DOHH2 (cell line): ENCODE data around the gene NFX1.

ENCODE experiments used
- H3F3A ChIP-seq: fragments of 200-600 bp; sonication (generic), shearing (Covaris generic); 2 replicates; pipeline ENCODE4 v1.6.0; 2016; ENCODE audit warnings: antibody characterized with exemption, mild to moderate bottlenecking; ENCODE audit not compliant: control insufficient read depth, insufficient read depth
- H3K27ac ChIP-seq: fragments of 200-600 bp; sonication (generic); 2 replicates; pipeline ENCODE4 v1.5.1; 2014; ENCODE audit warnings: low read depth, mild to moderate bottlenecking, low read length, moderate library complexity
- H3K27me3 ChIP-seq: fragments of 200-600 bp; sonication (generic); 2 replicates; pipeline ENCODE4 v1.6.1; 2014; ENCODE audit warnings: mild to moderate bottlenecking, low read length, mixed read lengths; ENCODE audit not compliant: control insufficient read depth
- H3K36me3 ChIP-seq: fragments of 200-600 bp; sonication (generic); 2 replicates; pipeline ENCODE4 v1.6.1; 2014; ENCODE audit warnings: mild to moderate bottlenecking, low read length, moderate library complexity, mixed read lengths; ENCODE audit not compliant: control insufficient read depth
- H3K4me1 ChIP-seq: fragments of 200-600 bp; sonication (generic); 2 replicates; pipeline ENCODE4 v1.6.1; 2014; ENCODE audit warnings: mild to moderate bottlenecking, low read length, mixed read lengths; ENCODE audit not compliant: control insufficient read depth
- H3K4me2 ChIP-seq: fragments of 200-600 bp; sonication (generic); 2 replicates; pipeline ENCODE4 v1.6.0; 2014; ENCODE audit warnings: mild to moderate bottlenecking, low read length, moderate library complexity
- H3K4me3 ChIP-seq: fragments of 200-600 bp; sonication (generic); 2 replicates; pipeline ENCODE4 v1.5.1; 2014; ENCODE audit warnings: mild to moderate bottlenecking, low read length, mixed read lengths
- H3K79me2 ChIP-seq: fragments of 200-600 bp; sonication (generic); 2 replicates; pipeline ENCODE4 v1.6.1; 2014; ENCODE audit warnings: mild to moderate bottlenecking, low read length, mixed read lengths; ENCODE audit not compliant: control insufficient read depth
- H3K9me2 ChIP-seq: fragments of 200-600 bp; sonication (generic); replicated peaks from 2 replicates; pipeline ENCODE4 v1.6.1; 2014; ENCODE audit warnings: mild to moderate bottlenecking, low read length, mixed read lengths; ENCODE audit not compliant: control insufficient read depth
- H3K9me3 ChIP-seq: fragments of 200-600 bp; sonication (generic); 2 replicates; pipeline ENCODE4 v1.6.1; 2014; ENCODE audit warnings: antibody characterized with exemption, low read length, mixed read lengths; ENCODE audit not compliant: control insufficient read depth, insufficient read depth
- H4K20me1 ChIP-seq: fragments of 200-600 bp; sonication (generic); 2 replicates; pipeline ENCODE4 v1.6.0; 2014; ENCODE audit warnings: low read depth, mild to moderate bottlenecking, antibody characterized with exemption, low read length, moderate library complexity; ENCODE audit not compliant: control insufficient read depth, insufficient read depth
- EZH2phosphoT487 ChIP-seq: fragments of 200-600 bp; sonication (generic); IDR thresholded peaks from 2 replicates; pipeline ENCODE4 v1.6.1; 2017; ENCODE audit warnings: borderline replicate concordance, mild to moderate bottlenecking, antibody characterized with exemption, low read length, moderate library complexity, mixed read lengths
- TF ChIP-seq, protein P1 (sequence below): fragments of 200-600 bp; sonication (generic); IDR thresholded peaks from one replicate; pipeline ENCODE4 v1.5.1; 2014; ENCODE audit warnings: antibody characterized with exemption, mild to moderate bottlenecking, low read depth, low read length; ENCODE audit not compliant: poor library complexity, severe bottlenecking

NFX1 gene

DNA sequence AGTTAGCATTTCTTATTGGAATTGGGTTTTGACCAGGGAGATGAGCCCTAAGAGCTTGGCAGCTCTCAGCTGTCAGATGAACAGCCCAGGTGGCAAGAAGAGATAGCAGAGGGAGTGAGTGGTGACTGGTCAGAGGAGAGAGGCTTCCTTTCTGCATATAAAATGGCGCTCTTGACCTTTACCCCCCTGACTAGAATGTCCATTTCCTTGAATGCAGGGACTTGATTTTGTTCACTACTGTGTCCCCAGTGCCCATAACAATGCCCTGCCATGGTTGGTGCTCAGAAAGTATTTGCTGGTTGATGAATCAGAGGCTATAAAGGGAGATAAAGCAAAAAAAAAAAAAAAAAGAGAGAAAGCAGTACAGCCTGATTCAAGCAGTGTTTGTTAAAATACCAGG, 18.3 kb upstream of the NFX1 start:
- TF ChIP-seq, protein P1, sequence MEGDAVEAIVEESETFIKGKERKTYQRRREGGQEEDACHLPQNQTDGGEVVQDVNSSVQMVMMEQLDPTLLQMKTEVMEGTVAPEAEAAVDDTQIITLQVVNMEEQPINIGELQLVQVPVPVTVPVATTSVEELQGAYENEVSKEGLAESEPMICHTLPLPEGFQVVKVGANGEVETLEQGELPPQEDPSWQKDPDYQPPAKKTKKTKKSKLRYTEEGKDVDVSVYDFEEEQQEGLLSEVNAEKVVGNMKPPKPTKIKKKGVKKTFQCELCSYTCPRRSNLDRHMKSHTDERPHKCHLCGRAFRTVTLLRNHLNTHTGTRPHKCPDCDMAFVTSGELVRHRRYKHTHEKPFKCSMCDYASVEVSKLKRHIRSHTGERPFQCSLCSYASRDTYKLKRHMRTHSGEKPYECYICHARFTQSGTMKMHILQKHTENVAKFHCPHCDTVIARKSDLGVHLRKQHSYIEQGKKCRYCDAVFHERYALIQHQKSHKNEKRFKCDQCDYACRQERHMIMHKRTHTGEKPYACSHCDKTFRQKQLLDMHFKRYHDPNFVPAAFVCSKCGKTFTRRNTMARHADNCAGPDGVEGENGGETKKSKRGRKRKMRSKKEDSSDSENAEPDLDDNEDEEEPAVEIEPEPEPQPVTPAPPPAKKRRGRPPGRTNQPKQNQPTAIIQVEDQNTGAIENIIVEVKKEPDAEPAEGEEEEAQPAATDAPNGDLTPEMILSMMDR = no peak
- TF ChIP-seq EZH2phosphoT487 = no peak
- H3K79me2 ChIP-seq = no peaks in the 10 kb centered on the region
- peaks cover 76% of the 10 kb centered on the region for H3K36me3 ChIP-seq
- no peaks in the 10 kb centered on the region for H3F3A ChIP-seq
- H3K9me2 ChIP-seq = no peaks in the 10 kb centered on the region
- H3K4me2 ChIP-seq = no peak overlapping the region
- no peak overlapping the region for H3K27ac ChIP-seq
- no peaks in the 10 kb centered on the region for H3K9me3 ChIP-seq
- no peaks in the 10 kb centered on the region for H4K20me1 ChIP-seq
- no peaks in the 10 kb centered on the region for H3K27me3 ChIP-seq
- H3K4me1 ChIP-seq = no peaks in the 10 kb centered on the region
- no peak overlapping the region for H3K4me3 ChIP-seq

DNA sequence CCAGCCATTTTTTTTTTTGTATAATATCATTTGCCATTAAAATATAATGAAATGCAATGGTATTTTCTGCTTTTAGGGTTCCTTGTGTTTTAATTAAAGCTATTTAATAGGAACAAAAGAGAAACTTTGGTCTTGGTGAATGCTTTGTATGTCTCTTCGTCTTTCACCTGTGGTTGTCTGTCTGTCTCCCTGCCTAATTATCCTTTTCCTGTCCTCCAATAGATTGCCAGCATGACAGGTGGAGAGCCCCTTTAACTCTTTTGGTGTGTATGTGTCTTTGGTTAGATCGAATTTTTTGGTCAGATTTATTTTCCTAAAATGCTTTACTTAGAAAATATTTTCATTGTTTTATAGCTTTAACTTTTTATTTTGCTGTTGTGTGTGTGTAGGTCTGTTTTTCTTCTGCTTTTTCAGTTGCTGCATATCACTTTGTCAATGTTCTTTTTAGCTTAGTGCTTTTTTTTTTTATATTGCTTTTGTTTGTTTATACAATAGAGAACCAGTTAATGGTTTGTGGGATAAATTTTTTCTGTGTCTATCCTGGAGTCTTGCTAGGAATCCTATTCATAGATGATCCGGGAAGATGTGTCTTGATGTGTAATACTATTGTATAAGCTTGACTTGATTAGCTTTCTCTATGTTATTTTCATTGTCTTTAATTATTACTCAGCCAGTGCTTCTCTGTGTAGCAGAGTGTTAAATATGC, 16.9 kb upstream of the NFX1 start:
- Histone ChIP-seq H3K9me2 (no peaks in the 10 kb centered on the region), H3F3A (no peaks in the 10 kb centered on the region), H3K36me3 (peaks cover 77% of the 10 kb centered on the region), H3K9me3 (no peaks in the 10 kb centered on the region), H3K27ac (no peak overlapping the region), H4K20me1 (no peaks in the 10 kb centered on the region), H3K4me3 (no peak overlapping the region), H3K4me2 (no peak overlapping the region), H3K27me3 (no peaks in the 10 kb centered on the region), H3K4me1 (no peaks in the 10 kb centered on the region), H3K79me2 (no peaks in the 10 kb centered on the region)
- no peak for TF ChIP-seq EZH2phosphoT487
- TF ChIP-seq, protein P1 = no peak

DNA sequence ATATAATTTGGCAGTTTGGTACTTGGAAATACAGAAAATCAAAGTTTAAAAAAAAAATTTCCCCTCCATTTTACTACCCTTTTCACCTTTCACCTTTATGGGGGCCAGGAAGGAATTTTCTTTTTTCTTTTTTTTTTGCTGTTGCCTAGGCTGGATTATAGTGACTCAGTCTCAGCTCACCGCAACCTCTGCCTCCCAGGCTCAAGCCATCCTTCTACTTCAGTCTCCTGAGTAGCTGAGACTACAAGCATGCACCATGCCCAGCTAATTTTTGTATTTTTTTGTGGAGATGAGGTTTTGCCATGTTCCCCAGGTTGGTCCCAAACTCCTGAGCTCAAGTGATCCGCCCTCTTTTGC, 16.4 kb upstream of the NFX1 start:
- H3K9me2 ChIP-seq = no peaks in the 10 kb centered on the region
- H3K4me2 ChIP-seq = no peak overlapping the region
- no peaks in the 10 kb centered on the region for H3K27me3 ChIP-seq
- no peak for TF ChIP-seq EZH2phosphoT487
- TF ChIP-seq, protein P1 = no peak
- no peaks in the 10 kb centered on the region for H3K79me2 ChIP-seq
- no peak overlapping the region for H3K4me3 ChIP-seq
- no peaks in the 10 kb centered on the region for H3K9me3 ChIP-seq
- H3K36me3 ChIP-seq = peaks cover 77% of the 10 kb centered on the region
- H3K4me1 ChIP-seq = no peaks in the 10 kb centered on the region
- H3K27ac ChIP-seq = no peak overlapping the region
- no peaks in the 10 kb centered on the region for H3F3A ChIP-seq
- no peaks in the 10 kb centered on the region for H4K20me1 ChIP-seq
